ENCODE measurements around the gene UNC5B.

UNC5B gene

GRCh38 chr10:71239946-71240795 lies 27.8 kb downstream of the UNC5B start:
- DNase-seq = no peak

- no peak for DNase-seq
Observed at GRCh38 chr10:71241114-71241829, 28.9 kb downstream of the UNC5B start.

DNA sequence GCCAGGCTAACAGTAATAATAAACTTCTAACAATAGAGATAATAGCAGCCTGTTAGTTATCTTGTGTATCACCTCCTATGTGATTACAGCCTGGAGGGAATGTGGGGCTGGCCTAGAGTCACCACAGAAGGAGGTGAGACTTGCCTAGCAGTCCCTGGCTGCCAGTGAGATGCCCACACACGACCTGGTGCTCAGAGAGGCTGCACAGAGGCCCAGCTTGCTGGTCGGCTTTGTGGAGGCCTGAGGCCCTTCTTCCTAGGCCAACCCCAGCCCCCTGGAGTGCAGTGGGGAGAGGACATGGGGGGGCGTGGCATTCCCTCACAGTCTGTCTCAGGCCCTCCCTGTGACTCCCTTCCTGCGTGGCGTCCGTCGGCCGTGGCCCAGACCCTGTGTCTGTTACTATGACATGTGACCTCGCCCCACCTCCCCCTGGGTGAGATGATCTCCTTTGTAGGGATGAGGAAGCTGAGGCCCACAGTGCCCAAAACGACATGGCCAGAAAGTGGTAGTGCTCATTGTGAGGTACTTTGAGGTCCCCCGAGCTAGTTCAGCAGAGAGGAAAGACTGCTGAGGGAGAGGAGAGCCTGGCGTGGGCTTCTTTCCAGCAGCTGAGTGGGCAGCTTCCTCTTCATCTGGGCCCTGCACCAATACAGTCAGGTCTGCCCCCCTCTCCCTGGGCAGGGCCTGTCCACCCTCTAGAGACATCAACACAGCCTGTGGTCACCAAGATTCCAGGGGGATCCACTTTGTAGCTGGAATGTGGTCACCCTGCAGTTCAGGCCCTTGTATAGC lies 29.7 kb downstream of the UNC5B start:
- no peak for DNase-seq

- no peak for DNase-seq
Observed at GRCh38 chr10:71242622-71243009, 30.2 kb downstream of the UNC5B start.

DNA sequence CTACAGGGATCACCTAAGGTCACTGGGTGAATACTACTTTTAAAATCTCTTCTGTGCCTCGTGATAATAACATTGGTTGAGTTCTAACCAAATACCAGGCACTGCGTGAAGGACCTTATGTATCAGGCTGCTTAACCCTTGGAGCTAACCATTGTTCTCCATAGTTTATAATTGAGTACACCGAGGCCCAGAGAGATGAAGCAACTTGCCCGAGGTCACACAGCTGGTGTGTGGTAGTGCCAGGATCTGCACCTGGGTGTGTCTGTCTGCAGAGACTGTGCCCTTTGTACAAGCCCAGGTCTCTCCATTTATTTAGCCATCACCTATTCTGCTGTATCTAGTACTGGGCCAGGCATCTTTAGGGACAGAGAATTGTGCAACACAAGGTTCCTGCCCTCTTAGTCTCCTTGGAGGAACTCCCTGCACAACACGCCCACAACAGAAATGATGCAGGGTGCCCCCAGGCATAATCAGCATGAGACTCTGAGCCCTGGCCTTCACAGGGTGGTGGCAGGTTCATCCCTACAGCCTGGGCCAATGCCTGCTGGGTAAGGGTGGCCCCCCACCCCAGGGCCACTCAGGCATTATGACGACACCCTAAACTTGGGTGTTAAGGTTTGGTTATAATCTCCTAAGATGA lies 31.5 kb downstream of the UNC5B start:
- DNase-seq = peak; percentile 28

DNA sequence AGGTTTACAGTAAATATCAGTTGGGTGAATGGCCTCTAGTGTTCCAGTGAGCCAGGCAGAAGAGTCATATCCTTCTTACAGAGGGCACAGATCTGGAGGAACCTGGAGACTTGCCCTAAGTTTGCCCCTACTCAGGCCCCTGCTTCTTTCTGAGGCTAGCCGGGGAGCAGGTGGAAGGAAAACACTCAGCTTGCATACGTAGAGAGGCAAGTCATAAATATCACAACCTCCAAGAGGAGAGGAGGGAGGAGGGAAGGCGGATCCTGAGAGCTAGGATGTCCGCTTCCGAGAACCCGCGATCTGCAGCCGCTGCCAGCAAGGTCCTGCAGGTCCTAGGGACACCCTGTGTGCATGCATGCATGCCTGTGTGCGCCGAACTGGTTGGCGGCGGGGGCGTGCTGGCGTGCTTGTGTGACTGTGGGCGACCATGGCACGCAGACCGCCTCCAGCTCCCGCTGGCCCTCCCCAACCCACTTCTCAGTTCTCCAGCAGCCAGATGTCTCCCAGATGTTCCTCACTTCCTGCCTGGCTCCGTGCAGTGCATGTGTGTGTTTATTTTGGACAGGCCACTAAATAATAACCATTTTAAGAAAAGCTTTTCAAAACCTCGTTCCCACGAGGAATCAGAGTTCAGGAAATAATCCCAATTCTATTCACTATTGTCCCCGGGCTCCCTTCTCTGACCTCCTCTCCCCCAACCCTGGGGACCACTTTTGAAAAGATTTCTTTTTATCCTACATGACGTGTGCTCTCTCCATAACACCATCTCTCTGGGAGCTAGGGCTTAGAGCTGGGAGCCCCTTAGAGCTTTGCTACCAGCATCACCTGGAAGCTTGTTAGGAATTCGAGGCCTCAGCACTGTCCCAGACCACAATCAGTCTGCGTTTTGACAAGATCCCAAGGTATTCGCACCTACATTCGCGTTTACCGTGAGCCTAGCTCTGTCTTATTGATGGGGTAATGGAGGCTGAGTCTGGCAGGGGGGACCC lies 32.4 kb downstream of the UNC5B start:
- DNase-seq = peak; percentile 87

DNA sequence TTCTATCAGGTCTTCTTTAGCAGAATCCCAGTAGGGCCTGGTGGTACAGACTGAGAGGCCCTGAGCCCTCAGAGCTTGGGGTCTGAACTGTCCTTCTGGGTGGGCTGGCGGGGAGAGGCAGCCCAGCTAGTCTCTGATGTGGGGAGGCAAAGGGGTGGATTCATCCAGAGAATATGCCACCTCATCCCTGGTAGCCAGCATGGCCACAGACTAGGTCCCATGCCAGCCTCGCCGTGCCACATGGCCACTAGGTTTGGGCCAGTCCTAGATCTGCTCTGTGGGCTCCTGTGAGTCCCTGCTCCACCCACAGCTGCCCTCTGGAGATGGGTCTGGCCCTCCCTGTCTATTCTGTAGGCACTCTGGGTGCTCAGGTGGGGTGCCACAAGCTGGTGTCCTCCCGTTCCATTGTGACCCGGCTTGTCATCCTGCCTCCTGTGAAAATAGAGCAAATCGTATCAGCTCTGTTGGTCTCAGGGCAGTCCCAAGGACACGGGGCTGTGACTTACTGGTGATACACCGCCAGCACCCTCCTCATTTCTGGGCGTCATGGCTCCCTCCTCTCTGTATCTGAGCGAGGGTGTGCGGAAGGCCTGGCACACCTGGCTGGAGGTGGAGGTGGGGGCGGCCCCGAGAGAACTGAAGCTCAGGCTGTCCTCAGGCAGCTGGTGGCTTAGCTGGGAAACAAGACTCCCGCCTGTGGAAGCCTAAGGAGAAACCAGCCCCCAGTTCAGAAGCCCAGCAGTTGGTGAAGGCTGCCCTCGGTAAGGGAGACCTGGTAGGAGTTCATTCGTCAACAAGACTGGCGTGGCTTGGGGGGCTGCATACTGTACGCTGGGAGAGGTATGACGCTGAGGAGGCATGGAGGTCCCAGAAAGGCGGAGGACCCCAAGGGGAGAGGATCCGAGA lies 33.3 kb downstream of the UNC5B start:
- no peak for DNase-seq

DNA sequence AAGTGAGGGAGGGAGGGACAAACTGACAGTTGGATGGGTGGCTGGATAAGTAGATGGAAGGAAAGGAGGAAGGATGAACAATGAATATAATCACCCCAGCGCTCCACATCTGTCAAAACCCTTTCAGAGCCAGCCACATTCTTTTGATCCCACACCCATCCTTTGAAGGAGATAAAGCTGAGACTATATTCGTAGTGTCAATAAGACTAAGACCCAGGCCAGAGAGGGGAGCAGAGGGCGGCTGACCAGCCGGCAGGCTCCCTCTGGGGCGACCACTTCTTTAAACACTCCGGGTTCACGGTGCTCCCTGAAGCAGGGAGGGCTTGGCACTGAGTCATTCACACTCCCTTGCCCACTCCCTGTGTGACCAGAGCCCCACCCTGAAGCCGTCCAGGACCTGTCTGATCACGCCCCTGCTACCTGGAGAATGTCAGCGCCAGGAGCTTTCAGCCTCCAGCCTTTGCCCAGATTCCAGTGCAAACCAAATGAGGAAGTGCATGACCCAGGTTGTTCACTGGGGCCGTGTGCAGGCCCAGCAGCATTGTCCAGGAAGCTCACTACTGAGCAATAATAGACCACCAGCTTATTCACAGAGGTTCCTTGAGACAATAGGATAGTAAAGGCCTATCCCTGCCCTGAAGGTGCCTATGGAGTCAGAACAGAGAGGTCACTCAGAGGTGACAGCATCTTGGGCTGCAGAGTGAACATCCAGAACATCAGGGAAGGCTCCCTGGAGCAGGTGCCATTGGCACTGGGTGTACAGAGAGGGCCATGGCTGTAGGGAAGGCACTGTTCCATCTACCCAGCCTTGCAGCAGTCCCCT lies 34.4 kb downstream of the UNC5B start:
- no peak for DNase-seq

- DNase-seq = no peak
Observed at GRCh38 chr10:71247414-71247705, 35.0 kb downstream of the UNC5B start.

DNA sequence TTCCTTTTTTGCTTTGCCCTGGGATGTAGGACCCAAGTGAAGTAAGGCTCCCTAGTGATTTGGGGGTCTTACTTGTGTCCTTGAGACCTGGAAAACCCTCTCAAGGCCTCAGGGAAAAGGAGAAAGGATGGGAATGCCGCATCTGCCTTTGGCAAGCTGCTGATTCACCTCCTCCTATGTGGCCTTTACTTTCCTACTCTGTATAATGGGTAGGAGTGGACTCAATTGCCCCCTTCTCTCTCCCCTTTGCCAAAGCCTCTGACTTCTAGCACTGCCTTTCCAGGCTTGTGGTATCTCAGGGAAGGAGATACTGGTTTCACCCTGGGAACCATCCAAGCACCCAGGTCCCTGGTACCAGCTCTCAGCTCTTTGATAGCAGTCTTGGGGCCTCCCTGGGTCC lies 35.4 kb downstream of the UNC5B start:
- DNase-seq = no peak

DNA sequence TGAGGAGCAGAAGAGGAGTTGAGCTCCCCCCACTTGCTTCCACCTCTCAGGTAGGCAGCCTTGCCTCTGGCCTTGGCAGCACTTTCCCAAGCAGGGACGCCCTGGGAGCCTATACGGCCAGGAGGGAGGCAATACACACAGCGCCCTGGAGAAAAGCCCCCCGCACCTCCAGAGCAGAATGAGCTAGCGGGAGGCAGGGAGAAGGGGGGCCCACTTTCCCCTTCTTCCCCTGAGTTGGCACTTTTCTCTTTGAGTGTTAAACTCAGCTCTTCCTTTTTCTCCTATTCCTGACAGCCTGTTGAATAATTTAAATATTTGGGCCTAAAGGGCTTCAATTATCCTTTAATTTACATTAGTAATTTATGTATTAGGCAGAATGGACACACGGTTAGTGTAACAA lies 35.8 kb downstream of the UNC5B start:
- DNase-seq = no peak

GRCh38 chr10:71249996-71250395 lies 37.6 kb downstream of the UNC5B start:
- DNase-seq = no peak

- no peak for DNase-seq
Observed at GRCh38 chr10:71250405-71250804, 38.0 kb downstream of the UNC5B start.

DNA sequence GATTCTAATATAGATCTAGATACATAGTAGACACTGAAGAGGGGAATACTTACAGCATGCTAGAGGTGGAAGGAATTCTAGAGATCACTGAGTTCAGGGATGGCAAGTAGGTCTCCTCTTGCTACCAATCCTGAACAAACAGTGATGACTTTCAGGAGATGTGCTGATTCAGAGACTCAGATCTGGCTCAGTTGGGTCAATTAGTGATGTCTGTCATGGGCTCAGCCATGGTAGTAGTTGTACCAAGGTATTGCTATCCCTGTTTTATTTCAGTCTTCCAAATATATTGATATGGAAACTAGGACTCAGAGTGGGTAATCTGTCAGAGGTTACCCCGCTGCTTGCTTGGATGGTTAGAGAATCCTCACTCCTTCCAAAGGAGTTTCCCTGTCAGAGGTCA lies 38.5 kb downstream of the UNC5B start:
- DNase-seq = no peak

DNA sequence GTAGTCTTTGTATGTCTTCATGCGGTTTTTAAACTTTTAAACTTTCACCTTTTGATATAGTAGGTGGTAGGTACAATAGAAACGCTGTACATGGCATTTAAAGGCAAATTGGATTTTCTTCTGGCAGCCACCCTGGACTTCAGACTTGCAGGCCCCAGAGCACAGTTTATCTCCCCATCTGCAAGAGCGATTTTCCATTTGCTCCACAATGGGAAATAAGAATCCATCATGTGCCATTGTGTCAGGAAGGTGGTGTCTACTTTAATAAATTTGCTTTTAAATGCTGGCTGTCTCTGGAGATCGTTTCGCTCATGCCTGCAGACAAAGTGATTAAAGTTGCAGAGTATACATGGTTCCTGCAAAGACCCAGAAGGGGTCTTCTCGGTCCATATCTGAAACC lies 38.9 kb downstream of the UNC5B start:
- no peak for DNase-seq

GRCh38 chr10:71252220-71252619 lies 39.9 kb downstream of the UNC5B start:
- DNase-seq = no peak

DNA sequence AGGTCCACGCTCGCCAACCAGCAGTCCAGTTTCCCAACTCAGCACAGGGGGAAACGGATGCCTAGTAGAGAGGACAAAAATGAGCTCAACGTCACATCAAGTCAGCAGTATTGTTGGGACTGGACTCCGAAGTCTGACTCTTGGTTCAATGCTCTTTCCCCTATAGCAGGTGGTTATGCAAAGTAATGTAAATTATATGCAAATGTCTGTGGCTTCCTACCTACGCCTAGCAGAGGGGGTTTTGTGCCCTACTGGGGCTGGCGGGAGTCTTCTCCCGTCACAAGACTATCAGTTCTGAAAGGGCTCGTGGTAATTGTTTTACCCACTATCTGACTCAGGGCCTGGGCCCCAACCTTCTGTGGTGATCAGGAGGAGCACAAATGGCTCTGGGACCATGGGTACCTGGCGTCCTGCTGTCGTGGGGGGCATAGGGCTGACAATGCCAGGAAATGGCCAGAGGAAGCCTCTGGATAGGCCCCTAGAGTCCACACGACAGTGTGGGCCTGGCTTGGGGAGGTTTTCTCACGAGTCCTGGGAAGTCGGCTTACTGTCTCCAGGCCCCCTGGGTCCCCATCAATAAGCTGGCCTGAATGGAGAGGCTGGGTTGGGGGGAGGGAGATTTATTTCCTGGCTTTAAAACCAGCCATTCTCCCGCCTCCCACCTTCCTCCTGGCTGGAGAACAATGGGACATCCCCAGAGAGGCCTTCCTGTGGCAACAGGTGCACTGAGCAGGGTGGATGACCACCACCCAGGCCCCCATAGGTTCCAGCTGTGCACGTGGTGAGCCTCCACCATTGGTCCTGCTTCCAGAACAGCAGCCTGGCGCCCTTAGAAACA lies 41.8 kb downstream of the UNC5B start:
- DNase-seq = no peak

- no peak for DNase-seq
Observed at GRCh38 chr10:71254834-71255549, 42.6 kb downstream of the UNC5B start.

DNA sequence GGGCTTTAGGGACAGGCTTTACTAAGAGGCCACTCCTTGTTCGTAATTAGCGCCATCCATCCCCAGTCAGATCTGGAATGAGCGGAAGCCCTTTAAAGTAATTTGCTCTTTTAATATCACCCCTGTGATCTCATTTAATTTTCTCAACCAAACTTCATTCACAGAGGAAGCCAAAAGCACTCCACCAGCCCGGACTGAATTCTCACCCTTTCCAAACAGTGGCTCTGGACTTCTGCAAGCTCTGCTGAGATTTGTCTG lies 43.1 kb downstream of the UNC5B start:
- DNase-seq = no peak
